CD14-positive monocyte (primary cell): ENCODE measurements around the gene TBPL1. TPM values are rescaled to one million over a fixed set of nuclear protein-coding genes. Genes with fewer than 3 reads are reported as not detected.

ENCODE experiments used
- DNase-seq, 3 donors: peaks; one replicate each; pipeline ENCODE4 v3.0.0-alpha.2; 2011 to 2022
- H2AFZ ChIP-seq: 2 replicates; pipeline ENCODE4 v1.6.0; 2012; ENCODE audit warnings: mild to moderate bottlenecking, low read depth, low read length, inconsistent platforms; ENCODE audit not compliant: insufficient read depth, poor library complexity, severe bottlenecking
- H3K27ac ChIP-seq, 2 donors: 1 replicate in 1 of 2; 2 replicates in 1 of 2; pipeline ENCODE4 v1.5.1; 2012 to 2013; ENCODE audit warnings: low read length in 2 of 2, control low read depth in 1 of 2, inconsistent platforms in 1 of 2, low read depth in 1 of 2, mild to moderate bottlenecking in 1 of 2
- H3K27me3 ChIP-seq, 2 donors: one replicate each; pipeline versions ENCODE4 v1.6.0 to v1.6.1; 2011 to 2013; ENCODE audit warnings: low read length in 2 of 2; ENCODE audit not compliant: control insufficient read depth in 2 of 2, insufficient read depth in 2 of 2
- H3K36me3 ChIP-seq, 2 donors: replicated peaks in 1 of 2; 1 replicate in 1 of 2; 2 replicates in 1 of 2; pipeline versions ENCODE4 v1.5.1 to v1.6.1; 2012 to 2013; ENCODE audit warnings: low read length in 2 of 2, control low read depth in 1 of 2, inconsistent platforms in 1 of 2, mild to moderate bottlenecking in 1 of 2; ENCODE audit not compliant: insufficient read depth in 2 of 2, control insufficient read depth in 1 of 2
- H3K4me1 ChIP-seq, 2 donors: 1 replicate in 1 of 2; 2 replicates in 1 of 2; pipeline versions ENCODE4 v1.5.1 to v1.6.1; 2012 to 2013; ENCODE audit warnings: low read length in 2 of 2, control low read depth in 1 of 2, inconsistent platforms in 1 of 2, mild to moderate bottlenecking in 1 of 2, moderate library complexity in 1 of 2; ENCODE audit not compliant: insufficient read depth in 2 of 2, control insufficient read depth in 1 of 2
- H3K4me2 ChIP-seq: replicated peaks from 2 replicates; pipeline ENCODE3; 2012; ENCODE audit warnings: low read length, moderate library complexity, mild to moderate bottlenecking; ENCODE audit not compliant: poor library complexity, severe bottlenecking; ENCODE audit errors: extremely low read depth
- H3K4me3 ChIP-seq, 3 experiments: fragments of 200-600 bp in 1 of 3; sonication (generic) in 1 of 3; replicated peaks in 1 of 3; 1 replicate in 2 of 3; 2 replicates in 1 of 3; pipeline ENCODE4 v1.5.1; 2011 to 2013; ENCODE audit warnings: low read length in 3 of 3, mild to moderate bottlenecking in 3 of 3, control low read depth in 2 of 3, low read depth in 2 of 3, inconsistent platforms in 1 of 3, moderate library complexity in 1 of 3
- H3K79me2 ChIP-seq: 2 replicates; pipeline ENCODE4 v1.6.0; 2012; ENCODE audit warnings: mild to moderate bottlenecking, control low read depth, inconsistent platforms, low read length, moderate library complexity; ENCODE audit not compliant: insufficient read depth
- H3K9ac ChIP-seq: 2 replicates; pipeline ENCODE4 v1.6.0; 2017; ENCODE audit warnings: low read length, mild to moderate bottlenecking; ENCODE audit not compliant: insufficient read depth, poor library complexity, severe bottlenecking
- H3K9me3 ChIP-seq, 2 donors: replicated peaks in 1 of 2; 1 replicate in 1 of 2; 2 replicates in 1 of 2; pipeline versions ENCODE4 v1.5.1 to v1.6.1; 2012 to 2013; ENCODE audit warnings: low read length in 2 of 2, control low read depth in 1 of 2; ENCODE audit not compliant: control insufficient read depth in 1 of 2, insufficient read depth in 1 of 2
- H4K20me1 ChIP-seq: 2 replicates; pipeline ENCODE4 v1.6.0; 2012; ENCODE audit warnings: mild to moderate bottlenecking, low read length, control low read depth, moderate library complexity; ENCODE audit not compliant: insufficient read depth
- H3K27ac Mint-ChIP-seq, 7 donors: one replicate each; pipeline ENCODE4 v1.8.0; 2020; ENCODE audit warnings: mild to moderate bottlenecking in 7 of 7, mixed read lengths in 7 of 7, moderate library complexity in 6 of 7, inconsistent platforms in 2 of 7
- H3K27me3 Mint-ChIP-seq, 3 donors: one replicate each; pipeline ENCODE4 v1.8.0; 2021 to 2022; ENCODE audit warnings: low read depth in 3 of 3, mild to moderate bottlenecking in 3 of 3, mixed read lengths in 3 of 3, moderate library complexity in 3 of 3, inconsistent platforms in 1 of 3
- H3K36me3 Mint-ChIP-seq, 2 donors: one replicate each; pipeline ENCODE4 v1.8.0; 2020; ENCODE audit warnings: mixed read lengths in 2 of 2, inconsistent platforms in 1 of 2, mild to moderate bottlenecking in 1 of 2
- H3K4me1 Mint-ChIP-seq: one replicate; pipeline ENCODE4 v1.8.0; 2020; ENCODE audit warnings: mild to moderate bottlenecking, mixed read lengths
- H3K4me3 Mint-ChIP-seq, 2 donors: one replicate each; pipeline ENCODE4 v1.8.0; 2020; ENCODE audit warnings: mild to moderate bottlenecking in 2 of 2, mixed read lengths in 2 of 2, moderate library complexity in 1 of 2
- H3K9me3 Mint-ChIP-seq, 7 donors: one replicate each; pipeline ENCODE4 v1.8.0; 2020 to 2022; ENCODE audit warnings: mixed read lengths in 7 of 7, mild to moderate bottlenecking in 6 of 7, moderate library complexity in 6 of 7, inconsistent platforms in 2 of 7
- WGBS: methylation state at CpG from one replicate; pipeline ENCODE4 v1.1.5; 2013; ENCODE audit warnings: missing lambda C conversion rate; ENCODE audit not compliant: insufficient coverage; 5-methylcytosine and 5-hydroxymethylcytosine counted together
- intact Hi-C, 2 donors: fragments of 100-400 bp; cut with micrococcal nuclease; formaldehyde crosslinking; loops; one replicate each; pipeline versions ENCODE4 v1.15.0 to v1.15.1; 2023
- polyA plus RNA-seq, 3 donors: library from polyadenylated mRNA; depleted of rRNA in 1 of 3; unstranded in 2 of 3; stranded (reverse) in 1 of 3; fragments of 300-500 nt in 2 of 3; fragments of >200 nt in 1 of 3; fragmentation: Illumina TruSeq in 2 of 3; gene quantifications; 1 replicate in 2 of 3; 2 replicates in 1 of 3; pipeline ENCODE4 v1.2.3, GENCODE V29; 2012 to 2021
- TF ChIP-seq, protein P1 (sequence below): fragments of 200-600 bp; IDR thresholded peaks from one replicate; pipeline ENCODE4 v1.8.0; 2022; ENCODE audit warnings: antibody characterized with exemption, mild to moderate bottlenecking

TBPL1 gene
- polyA plus RNA-seq, 3 donors: 22.0 to 35.6 (median 35.5) TPM

DNA sequence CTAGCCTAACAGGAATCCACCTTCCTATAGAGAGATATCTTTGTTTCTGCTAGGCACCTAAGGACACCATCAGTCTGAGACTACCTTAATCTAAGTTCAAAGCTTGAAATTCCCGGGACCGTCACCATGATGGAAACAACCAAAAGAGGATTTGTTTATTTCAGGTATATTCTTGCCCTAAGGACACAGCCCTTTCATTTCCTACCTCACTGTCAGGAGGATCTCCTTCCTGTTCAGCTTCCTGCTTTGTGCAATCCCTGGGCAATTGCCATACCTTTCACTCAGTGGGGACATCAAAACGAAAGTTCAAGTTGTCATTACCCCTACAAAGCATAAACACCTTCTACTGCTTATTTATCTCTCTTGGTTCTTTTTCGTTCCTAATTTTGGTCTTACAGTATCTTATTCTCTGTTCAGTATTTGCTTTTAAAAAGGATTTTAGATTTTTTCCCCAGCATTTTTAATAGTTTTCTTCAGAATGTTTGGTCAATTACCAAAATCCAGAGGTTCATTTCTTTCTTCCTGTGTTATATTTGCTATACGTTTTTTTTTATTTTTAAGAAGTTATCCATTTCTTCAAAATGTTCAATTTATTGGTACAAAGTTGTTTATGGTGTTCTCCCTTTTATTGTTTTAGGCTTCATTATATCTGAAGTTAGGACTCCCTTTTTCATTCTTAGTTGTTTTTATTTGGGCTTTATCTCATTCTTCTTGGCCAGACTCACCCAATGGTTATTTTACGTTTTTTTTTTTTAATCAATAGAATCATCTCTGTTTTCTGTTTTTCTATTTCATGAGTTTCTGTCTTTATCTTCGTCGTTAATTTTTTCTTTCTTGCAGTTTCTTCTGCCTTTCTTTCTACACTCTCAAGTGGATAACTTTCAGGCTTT is 13.0 kb upstream of the TBPL1 start:
- Histone ChIP-seq H3K9me3 (no peaks in the 10 kb centered on the region), H3K4me1 (no peaks in the 10 kb centered on the region), H4K20me1 (no peaks in the 10 kb centered on the region), H2AFZ (no peak overlapping the region), H3K79me2 (no peaks in the 10 kb centered on the region), H3K27me3 (no peaks in the 10 kb centered on the region), H3K4me3 (no peak overlapping the region), H3K27ac (no peak overlapping the region), H3K4me2 (no peak overlapping the region), H3K36me3 (no peaks in the 10 kb centered on the region), H3K9ac (no peak overlapping the region)
- no peak overlapping the region for H3K4me3 Mint-ChIP-seq
- intact Hi-C loops: no loop called here
- TF ChIP-seq, protein P1, sequence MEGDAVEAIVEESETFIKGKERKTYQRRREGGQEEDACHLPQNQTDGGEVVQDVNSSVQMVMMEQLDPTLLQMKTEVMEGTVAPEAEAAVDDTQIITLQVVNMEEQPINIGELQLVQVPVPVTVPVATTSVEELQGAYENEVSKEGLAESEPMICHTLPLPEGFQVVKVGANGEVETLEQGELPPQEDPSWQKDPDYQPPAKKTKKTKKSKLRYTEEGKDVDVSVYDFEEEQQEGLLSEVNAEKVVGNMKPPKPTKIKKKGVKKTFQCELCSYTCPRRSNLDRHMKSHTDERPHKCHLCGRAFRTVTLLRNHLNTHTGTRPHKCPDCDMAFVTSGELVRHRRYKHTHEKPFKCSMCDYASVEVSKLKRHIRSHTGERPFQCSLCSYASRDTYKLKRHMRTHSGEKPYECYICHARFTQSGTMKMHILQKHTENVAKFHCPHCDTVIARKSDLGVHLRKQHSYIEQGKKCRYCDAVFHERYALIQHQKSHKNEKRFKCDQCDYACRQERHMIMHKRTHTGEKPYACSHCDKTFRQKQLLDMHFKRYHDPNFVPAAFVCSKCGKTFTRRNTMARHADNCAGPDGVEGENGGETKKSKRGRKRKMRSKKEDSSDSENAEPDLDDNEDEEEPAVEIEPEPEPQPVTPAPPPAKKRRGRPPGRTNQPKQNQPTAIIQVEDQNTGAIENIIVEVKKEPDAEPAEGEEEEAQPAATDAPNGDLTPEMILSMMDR: no peak
- H3K9me3 Mint-ChIP-seq: peaks cover 0 to 9% (median 4%) of the 10 kb centered on the region in 7 donors
- no peaks in the 10 kb centered on the region for H3K36me3 Mint-ChIP-seq
- no CpG with 5 or more reads among the region's 8 CpGs for WGBS
- DNase-seq: no peak
- H3K27me3 Mint-ChIP-seq: peaks cover 9 to 14% (median 10%) of the 10 kb centered on the region in 3 donors
- H3K27ac Mint-ChIP-seq: no peak overlapping the region
- no peaks in the 10 kb centered on the region for H3K4me1 Mint-ChIP-seq

DNA sequence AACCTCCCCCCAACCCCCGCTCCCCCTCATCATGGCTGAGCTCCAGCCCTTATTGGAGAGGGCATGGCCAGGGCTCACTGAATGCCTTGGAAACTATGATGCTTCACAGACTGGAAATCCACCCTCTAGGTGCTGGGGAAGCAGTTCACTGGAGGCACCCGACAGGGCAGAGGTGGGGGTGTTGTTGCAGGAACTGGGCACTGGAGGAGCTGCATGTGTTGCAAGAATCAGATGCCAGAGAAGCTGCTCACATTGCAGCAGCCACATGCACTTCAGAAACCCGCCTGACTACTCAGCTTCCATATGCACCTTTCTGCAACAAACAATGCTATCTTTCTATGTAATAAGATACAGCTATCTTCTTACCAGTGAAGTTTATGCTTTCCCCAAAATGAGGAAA is 7.9 kb upstream of the TBPL1 start:
- intact Hi-C loops: no loop called here
- Mint-ChIP-seq H3K9me3 (peaks cover 0 to 2% (median 0%) of the 10 kb centered on the region in 7 donors), H3K27me3 (peaks cover 5 to 11% (median 10%) of the 10 kb centered on the region in 3 donors), H3K36me3 (no peaks in the 10 kb centered on the region), H3K4me3 (no peak overlapping the region), H3K27ac (no peak overlapping the region), H3K4me1 (no peaks in the 10 kb centered on the region)
- no peaks in the 10 kb centered on the region for H3K79me2 ChIP-seq
- H3K36me3 ChIP-seq: no peaks in the 10 kb centered on the region
- no peak overlapping the region for H3K27ac ChIP-seq
- WGBS: 40% methylated on average over 1 of the region's 3 CpGs
- H3K9me3 ChIP-seq: no peaks in the 10 kb centered on the region
- H3K27me3 ChIP-seq: peaks cover 0 to 2% of the 10 kb centered on the region in 2 donors
- H4K20me1 ChIP-seq: no peaks in the 10 kb centered on the region
- no peak for DNase-seq
- TF ChIP-seq, protein P1: no peak
- H2AFZ ChIP-seq: no peak overlapping the region
- H3K9ac ChIP-seq: no peak overlapping the region
- no peak overlapping the region for H3K4me2 ChIP-seq
- H3K4me1 ChIP-seq: no peaks in the 10 kb centered on the region
- H3K4me3 ChIP-seq: no peak overlapping the region
